ENCODE measurements around the gene PASK.

The PASK gene

DNA sequence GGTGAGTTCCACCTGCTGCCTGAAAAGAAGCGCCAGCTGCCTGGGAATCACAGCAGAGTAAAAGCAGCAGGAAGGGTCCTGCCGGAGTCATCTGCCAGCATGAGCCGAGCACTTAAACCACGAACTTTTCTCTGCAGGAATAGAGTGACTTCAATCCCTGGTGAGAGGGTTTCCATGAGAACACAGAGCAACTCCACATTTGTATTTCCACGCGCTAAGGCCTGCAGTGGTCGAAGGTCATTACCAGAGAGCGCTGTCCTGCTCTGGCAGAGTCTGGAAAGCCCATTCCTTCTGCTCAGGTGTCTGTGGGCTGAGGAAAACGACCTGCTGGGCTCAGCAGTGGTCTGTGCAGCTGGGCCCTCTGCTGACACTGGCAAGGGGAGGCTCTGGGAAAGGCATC, 6.7 kb downstream of the PASK start:
- no peak for DNase-seq

DNA sequence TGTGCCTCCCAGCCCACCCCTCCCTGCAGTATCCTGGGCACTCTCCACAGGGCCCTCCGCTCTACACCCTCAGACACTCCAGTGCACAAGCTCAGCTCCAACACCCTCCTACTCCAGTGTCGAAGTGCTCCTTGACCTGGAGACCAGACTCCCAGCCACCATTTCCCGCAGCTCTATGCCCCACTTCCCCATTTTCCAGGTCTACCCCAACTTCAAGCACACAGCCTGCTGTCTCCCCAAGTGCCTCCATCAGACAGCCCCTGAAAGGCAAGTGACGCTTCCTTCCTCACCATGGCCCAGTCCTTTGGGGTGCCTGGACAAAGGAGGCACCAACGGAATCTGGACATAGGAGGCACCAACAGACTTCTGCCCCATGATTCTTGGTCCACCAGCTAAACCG, 7.2 kb downstream of the PASK start:
- no peak for DNase-seq

DNA sequence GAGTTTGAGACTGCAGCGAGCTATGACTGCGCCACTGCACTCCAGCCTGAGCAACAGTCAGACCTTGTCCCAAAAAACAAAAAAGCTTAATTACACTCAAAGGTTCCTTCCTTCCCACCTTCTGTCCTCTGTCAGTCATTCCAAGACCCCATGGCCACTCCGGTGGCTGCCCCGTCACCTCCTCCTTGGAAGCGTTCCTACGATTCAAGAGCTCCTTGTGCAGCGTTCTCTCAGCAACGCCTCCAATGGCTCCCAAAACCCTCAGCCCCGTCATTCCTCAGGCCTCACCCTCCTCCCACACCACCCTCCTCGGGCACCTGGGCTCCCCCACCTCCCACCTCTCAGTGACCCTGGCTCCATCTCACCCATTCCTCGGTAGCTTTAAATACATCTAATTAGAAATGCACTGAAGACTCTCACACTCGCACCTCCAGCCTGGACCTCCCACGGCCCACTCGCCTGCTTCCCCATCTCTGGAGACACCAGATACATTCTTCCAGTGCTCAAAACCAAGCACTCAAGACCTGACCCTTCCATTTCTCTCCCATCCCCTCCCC, 8.0 kb downstream of the PASK start:
- no peak for DNase-seq

DNA sequence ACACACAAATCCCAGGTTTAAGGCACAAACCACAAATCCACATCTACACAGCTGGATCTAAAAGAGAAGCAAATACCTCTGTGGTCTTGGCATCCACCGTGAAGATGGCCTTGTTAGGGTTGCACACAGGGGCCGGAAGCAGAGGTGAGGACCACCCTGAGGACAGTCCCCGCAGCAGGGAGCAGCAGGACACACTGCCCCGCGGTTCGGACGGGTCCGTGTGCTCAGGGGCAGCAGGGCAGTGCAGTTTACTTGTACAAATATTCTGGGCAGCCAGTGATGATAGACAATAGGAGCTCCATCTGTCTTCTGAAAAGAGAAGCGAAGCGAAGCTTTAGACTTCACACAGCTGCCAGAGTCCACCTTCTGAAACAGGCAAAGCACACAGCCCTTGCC, 8.8 kb downstream of the PASK start:
- no peak for DNase-seq

DNA sequence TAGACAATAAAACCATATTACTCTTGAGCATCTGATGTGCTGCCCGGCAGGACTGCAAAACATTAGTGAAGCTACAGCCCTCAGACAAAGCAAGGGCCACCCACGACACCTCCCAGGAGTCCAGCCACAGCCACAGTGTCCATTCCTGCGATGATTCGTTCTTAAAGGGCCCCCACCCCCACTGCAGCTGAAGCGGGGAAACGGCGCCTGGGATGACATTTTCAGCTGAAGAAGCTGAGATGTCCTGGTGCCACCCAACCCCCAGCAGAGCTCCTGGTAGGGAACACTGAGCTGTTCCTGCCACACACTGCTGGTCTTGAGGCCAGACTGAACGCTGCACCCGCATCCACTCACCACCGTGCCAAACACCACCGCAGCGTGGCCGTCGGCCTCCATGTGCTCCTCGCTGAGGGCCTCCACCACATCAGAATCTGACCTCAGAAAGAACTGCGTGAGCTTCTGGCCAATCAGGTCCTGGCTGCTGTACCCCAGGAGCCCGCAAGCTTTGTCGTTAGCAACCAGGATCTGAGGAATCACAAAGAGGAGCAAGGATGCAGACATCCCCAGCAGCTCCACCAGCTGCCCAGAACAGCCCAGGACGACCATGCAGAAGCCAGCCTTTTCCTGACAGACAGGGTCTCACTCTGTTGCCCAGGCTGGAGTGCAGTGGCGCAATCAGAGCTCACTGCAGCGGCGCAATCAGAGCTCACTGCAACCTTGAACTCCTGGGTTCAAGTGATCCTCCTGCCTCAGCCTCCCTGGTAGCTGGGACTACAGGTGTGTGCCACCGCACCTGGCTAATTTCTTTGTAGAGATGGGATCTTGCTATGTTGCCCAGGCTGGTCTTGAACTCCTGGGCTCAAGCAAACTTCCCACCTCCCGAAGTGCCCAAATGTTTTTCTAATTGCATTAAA, 9.5 kb downstream of the PASK start:
- no peak for DNase-seq

DNA sequence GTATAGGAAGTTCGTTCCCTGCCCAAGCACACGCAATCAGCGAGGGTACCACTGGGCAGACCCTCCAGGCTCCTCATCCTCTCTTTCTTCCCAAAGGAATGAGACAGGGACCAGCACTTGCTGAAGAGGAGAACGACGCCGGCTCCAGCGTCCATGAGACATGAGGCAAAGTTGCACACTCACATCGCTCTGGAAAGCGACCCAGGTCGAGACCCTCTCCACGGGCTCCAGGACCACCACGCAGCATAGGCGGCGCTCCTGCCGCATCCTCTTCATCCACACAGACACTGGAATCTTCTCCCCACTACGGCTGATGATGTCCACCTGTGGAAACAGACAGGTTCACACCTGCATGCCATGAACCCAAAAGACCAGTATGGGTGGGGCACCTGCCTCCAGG, 10.8 kb downstream of the PASK start:
- no peak for DNase-seq

DNA sequence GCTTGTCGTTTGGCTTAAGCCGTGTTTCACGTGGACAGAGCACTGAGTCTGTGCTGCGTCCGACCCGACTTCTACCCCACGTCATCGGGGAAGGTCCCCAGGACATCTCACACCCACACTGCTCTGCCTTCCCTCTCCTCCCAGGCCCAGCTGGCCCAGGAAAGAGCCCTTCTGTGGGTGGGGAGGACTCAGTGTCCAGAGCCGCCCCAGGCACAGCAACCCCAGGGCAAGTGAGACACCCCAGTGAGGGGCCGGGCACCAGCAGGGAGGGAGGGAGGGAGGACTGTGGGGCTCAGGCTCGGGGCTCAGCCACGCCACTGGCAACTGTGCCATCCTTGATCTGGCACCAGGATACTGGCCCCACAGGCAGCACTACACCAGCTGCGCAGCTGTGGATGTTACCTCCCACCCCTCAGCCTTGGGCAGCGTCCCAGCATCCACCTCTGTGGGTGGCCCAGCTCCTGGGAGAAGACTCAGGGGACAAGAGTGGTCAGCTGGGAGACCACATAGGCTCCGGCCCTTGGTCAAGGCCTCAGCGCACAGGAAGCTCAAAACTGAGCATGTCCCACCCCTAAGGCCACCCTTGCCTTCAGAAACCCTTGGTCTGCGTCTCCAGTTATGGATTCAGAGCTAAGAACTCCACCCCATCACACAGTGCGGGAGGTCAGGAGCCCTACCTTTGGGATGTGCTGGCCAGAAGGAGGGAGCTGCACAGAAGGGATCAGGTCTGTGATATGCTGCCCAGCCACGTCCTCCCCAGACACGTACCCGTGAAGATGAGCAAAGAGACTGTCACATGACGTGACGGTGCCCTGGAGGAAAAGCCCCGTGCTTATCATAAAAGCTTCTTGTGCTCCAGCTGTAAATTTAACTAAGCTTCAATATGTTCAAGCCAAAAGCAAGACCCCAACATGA, 11.7 kb downstream of the PASK start:
- DNase-seq: no peak

DNA sequence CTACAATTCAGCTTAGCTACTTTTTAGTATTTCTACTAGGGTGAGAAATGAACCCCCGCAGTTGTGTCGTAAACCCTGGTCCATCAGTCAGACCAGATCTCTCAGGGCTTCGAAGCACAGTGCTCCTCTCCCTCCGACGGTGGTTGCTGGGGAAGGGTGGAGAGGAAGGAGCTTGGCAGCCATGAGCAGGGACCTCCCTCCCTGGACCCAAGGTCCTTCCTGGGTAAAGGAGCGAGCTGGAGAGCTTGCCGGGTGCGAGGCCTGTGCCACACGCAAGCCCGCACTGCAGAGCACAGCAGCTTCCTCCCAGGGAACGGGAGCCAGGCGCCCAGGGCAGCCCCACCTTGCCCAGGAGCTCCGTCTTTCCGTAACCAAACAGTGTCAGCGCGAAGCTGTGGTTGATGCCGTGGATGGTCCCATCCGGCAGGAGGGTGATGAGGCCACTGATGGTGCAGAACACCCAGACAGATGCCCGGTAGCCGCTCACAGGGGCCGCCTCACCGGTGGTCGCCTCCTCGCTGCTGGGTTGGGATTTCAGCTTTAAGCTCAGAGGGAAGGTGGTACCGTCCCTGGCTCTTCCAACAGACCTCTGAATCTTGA, 12.5 kb downstream of the PASK start:
- no peak for DNase-seq

DNA sequence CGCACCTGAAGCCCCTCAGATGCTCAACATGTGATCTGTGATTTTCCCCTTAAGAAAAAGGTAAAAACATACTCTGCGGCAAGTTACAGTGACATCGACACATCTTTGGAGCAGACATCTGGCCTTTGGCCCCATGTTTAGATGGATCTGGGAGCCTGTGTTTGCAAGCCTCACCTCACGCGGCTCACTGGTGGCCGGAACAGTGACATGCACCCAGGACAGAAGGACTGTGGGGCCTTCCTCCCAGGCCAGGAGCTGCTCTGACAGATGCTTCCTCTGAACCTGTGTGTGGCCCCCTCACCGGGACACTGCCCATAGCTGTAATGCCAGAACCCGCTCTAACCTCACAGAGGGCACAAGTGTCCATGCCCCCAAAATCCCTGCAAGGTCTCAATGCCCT, 13.1 kb downstream of the PASK start:
- no peak for DNase-seq

DNA sequence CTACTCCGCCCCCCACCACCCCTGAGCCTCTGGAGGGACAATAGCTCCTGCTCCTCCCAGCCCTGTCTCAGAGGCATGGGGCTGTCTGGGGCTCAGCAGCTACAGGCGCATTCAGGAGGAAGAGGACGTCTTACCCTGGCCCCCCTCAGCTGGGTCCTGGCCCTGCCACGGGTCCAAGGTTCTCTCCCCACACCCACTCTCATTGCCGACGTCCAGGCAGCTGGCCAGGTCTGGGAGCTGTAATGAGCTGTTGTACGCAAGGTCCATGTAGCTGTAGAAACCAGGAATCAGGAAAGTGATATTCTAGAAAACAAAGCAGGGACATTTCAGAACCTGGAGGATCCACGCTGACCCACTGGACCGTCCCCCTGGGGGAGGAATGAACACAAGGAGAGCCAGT, 13.5 kb downstream of the PASK start:
- DNase-seq: no peak

DNA sequence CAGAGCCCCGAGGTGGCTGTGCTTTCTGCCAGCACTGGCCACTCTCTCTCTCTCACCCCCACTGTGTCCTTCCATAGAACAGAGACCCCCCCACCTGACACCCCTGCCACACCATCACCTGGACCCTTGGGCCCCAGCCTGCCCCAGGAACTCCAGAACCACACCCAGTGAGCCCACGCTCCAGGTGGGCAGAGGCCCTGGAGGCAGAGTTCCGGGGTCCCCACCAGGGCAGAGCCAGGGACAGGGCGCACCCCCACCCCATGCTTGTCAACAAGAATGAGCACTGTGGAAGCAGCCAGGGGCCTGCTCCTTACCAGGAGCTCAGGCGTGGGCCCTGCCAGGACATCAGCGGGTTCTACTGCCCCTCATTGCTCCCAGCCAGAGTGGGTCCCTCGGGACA, 14.6 kb downstream of the PASK start:
- no peak for DNase-seq

DNA sequence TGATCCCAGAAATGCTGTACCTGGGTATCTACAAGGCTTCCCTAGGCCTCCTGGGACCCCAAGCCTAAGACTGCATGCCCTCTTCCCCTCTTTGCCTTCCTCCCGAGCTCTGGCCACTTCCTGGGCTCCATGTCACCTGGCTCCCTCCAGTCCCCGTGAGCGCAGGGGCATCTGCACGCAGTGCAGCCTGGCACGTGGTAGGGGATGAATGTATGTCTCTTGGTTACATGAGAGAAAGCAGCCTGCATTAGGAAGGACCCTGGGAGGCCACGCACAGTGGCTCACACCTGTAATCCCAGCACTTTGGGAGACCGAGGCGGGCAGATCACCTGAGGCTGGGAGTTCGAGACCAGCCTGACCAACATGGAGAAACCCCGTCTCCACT, 15.8 kb downstream of the PASK start:
- DNase-seq: no peak

DNA sequence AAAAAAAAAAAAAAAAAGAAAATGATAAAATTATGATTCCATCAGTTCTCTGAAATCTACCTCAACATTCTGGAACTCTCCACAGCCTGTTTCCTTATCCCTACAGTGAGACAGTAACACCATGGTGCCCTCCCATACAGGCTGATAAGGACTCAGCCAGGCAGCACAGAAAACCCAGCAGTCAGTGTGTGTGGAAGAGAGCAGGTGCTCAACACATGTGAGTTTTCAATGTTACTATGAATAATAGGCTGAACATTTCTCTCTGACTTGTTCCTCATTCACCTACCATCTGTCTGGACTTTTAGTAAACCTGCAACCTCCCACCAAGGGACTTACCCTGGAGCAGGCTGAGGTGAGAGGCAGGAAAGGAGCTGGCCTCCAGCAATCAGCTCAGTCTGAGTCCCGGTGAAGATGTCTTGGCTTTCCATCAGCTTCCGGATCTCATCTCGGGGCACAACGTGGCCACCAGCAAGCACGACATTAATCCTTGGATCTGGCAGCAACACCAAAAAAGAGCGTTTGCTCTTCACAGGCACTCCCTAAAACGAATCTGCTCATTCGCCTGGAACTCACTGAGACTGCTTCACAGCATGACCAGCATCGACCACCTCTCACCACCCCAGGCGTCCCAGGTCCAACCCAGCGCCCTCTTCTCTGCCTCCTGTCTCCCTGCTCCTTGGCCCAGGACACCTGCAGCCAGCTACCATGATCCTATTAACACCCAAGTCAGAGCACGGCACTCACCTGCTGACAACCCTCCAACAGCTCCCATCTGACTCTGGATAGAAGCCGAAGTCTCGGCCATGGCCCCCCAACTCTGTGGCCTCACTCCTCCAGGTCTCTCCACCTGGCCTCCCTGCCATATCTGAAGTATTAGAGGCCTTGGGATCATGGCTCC, 16.5 kb downstream of the PASK start:
- no peak for DNase-seq

DNA sequence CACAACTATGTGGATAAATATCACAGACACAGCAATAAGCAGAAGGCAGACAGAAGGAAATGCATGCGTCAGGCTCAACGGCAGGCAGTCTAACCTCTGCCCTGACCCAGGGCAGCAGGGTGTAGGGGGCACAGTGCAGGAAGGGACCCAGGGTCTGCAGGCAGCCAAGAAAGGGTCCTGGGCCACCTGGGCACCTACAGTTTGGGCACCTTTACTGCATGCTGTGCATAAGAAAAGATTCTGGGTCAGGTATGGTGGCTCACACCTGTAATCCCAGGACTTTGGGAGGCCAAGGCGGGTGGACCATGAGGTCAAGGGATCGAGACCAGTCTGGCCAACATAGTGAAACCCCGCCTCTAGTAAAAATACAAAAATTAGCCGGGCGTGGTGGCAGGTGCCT, 17.7 kb downstream of the PASK start:
- no peak for DNase-seq

DNA sequence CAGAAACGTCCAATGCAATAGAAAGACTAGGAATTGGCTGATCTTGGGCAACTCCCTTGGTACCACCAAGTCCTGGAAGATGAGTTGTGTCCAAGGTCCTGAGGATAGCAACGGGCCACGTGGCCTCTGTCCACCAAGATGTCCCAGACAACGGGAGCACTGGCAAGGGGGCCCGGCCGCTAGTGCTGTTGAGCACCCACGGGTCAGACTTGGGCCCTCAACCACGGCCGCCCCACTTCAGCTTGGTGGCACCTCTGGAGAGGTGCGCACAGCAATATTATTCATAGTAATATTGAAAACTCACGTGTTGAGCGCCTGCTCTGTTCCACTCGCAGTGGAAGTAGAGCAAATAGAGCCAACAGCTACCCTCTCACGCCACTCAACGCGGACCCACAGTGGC, 19.0 kb downstream of the PASK start:
- DNase-seq: no peak

DNA sequence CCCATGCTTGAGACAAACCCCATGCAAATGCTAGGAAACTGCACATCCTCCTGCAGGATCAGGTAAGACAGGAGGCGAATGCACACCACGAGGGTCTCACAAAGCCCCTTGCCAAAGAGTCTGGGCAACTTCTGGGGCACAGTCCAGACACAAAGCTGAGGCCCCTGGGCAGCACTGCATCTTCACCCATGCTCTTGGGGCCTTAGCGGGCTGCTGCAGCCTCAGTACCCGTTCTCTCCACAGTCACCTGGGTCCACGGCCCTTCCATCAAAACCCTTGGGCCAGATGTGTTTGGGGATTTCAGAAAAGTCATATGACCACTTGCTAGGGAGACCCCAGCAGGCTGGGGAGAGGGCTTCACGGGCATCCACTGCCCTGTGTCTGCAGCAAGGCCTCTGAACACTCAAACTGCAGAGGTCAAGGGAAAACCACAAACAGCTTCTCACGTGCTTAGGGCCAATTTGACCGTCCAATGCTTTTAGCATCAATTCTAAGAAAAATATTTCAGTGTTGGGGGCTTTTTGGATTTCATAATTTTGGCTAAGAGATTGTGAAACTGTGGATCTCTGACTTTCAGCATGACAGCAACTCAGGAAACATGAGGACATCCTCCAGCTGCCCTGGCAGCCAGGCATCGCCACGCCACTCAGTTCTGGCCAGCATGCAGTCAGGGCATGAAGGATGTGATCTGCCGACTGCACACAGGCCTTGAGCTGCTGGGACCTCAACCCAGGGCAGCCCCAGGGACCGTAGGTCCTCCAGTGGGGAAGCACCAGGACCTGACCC, 20.0 kb downstream of the PASK start:
- no peak for DNase-seq

DNA sequence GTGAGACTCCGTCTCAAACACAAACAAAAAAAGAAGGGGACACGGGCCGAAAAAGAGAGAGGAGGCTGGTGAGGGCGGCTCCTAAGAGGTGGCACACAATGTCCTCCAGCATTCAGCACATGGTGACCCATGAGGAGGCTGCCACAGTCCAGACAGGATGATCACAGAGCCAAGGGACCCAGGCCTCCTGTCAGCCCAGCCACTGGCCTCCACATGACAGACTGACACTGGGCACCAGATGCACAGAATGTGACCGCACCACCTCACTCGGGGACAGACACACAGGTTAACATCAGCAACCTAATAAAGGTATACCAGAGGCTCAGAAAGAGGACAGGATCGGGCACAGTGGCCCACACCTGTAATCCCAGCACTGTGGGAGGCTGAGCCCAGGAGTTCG, 21.0 kb downstream of the PASK start:
- no peak for DNase-seq

DNA sequence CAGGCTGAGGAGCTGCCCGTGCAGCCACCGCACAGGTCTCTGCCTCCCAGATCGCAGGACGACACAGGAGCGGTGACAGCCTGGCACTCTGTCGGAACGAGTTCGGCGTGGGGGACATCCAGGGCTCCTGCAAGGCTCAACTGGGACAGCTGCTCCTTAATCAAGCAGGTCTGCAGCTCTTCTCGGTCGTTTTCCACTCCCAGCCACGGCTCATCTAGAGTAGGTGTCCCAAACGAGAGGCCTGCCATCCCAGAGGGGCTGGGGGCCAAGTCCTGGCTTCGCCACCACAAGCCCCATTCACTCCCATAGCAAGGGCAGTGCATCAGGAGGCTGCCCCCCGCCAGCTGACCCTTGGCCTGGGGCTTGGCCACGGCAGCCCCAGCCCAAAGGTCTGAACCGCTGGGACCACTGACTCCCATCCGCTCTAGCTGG, 22.5 kb downstream of the PASK start:
- DNase-seq: no peak

DNA sequence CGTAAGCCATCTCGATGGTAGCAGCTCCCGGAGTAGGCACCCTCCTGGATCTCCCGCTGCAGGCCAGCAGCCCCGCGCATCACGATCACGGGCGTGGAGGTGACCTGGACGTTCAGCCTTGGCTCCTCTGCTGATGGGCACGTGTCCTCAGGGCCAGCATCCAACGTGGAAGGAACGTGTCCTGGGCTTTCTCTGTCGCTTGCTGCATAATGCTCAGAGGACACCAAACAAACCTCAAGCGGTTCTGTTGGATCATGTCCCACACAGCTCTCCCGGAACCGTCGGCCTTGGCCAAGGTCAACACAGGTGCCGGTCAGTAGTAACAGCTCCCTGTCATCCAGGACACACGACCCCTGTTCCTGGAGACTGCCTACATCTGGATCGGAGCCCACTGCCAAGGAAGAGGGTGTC, 23.1 kb downstream of the PASK start:
- DNase-seq: no peak

DNA sequence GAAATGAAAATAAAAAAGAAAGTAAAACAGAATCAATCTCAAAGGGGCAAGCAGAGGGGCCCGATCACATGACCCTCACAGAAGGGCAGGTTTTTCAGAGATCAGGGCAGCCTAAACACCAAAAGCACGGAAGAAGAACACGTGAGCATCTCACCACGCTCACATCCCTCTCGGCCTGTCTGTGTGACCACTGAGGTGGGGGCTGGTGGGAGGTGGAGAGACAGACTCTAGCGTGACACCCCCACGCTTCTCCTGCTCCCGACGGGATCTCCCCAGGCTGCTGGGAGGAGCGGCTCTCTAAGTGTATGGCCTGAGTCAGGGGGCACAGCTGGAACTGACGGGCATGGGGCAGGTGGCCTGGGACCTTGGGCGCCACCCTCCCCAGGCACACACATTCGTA, 23.6 kb downstream of the PASK start:
- DNase-seq: no peak

DNA sequence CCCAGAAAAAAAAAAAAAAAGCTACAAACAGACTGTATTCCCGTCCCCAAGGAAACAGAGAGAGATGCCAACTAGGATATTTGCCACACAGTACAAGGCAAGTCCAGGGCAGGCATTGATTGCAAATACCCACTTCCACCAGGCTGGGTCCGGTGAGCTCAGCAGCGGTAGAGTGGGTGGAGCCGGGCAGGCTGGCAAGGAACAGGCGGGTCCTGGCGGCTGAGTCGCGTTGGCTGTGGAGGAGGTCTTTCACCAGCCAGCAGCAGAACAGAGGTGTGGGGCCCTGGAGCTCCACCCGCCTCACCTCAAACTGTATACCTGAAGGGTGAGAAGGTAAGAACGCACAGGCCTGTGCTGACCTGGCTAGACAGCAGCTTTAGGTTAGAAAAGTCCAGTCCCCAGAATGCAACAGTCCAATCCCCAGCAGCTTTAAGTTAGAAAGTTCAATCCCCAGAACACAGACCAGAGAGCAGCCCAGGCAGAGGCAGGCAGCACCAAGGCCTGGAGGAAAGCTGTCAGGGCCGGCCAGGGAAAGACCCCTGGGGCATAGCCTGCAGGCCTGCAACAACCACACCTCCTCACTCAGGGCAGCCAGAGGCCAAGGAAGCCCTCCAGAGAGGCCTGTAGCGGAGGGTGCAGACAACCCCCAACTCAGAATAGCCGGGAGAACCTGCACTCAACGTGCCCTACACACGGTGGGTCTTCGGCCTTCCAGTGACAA, 25.3 kb downstream of the PASK start:
- DNase-seq: no peak
